OCI-LY7 (cell line): ENCODE data around the gene SPATA18. TPM values are rescaled to one million over a fixed set of nuclear protein-coding genes. Genes with fewer than 3 reads are reported as not detected.

Experiments
- BruUV-seq: library from RNA; stranded (reverse); fragments of 400-500 nt; replicated peaks from 2 replicates; lab custom pipeline; 2021; lab: Mats Ljungman, UMichigan
- CTCF ChIA-PET: fragments of 300-600 bp; sonication (Branson Sonifier 250); formaldehyde crosslinking; loops from one replicate; lab custom pipeline; 2022; ENCODE audit warnings: antibody characterized with exemption; ENCODE audit not compliant: unreplicated experiment; lab: Charles Lee
- POLR2A ChIA-PET: fragments of 300-600 bp; sonication (Branson Sonifier 250); formaldehyde crosslinking; loops from one replicate; lab custom pipeline; 2022; ENCODE audit warnings: antibody characterized with exemption; lab: Charles Lee
- DNase-seq: peaks from one replicate; pipeline ENCODE4 v3.0.0-alpha.2; 2015; ENCODE audit warnings: low spot score
- H2AFZ ChIP-seq: fragments of 200-600 bp; sonication (generic), shearing (Covaris generic); 2 replicates; pipeline ENCODE4 v1.6.1; 2014; ENCODE audit warnings: mild to moderate bottlenecking, antibody characterized with exemption, low read length, moderate library complexity
- H3K27ac ChIP-seq: fragments of 200-600 bp; sonication (generic); 2 replicates; pipeline ENCODE4 v1.5.1; 2014; ENCODE audit warnings: mixed run types, low read depth, mild to moderate bottlenecking, moderate library complexity, low read length, inconsistent platforms; ENCODE audit not compliant: poor library complexity, severe bottlenecking
- H3K36me3 ChIP-seq: fragments of 200-600 bp; sonication (generic); 2 replicates; pipeline ENCODE4 v1.6.1; 2014; ENCODE audit warnings: mild to moderate bottlenecking, antibody characterized with exemption, low read length, moderate library complexity, mixed read lengths; ENCODE audit not compliant: insufficient read depth
- H3K4me1 ChIP-seq: fragments of 200-600 bp; sonication (generic); 2 replicates; pipeline ENCODE4 v1.5.1; 2014; ENCODE audit warnings: mild to moderate bottlenecking, low read length; ENCODE audit not compliant: insufficient read depth, poor library complexity, severe bottlenecking
- H3K4me2 ChIP-seq: fragments of 200-600 bp; sonication (generic); 2 replicates; pipeline ENCODE4 v1.6.1; 2014; ENCODE audit warnings: mild to moderate bottlenecking, low read length
- H3K4me3 ChIP-seq: fragments of 200-600 bp; sonication (generic); 2 replicates; pipeline ENCODE4 v1.5.1; 2014; ENCODE audit warnings: mild to moderate bottlenecking, low read depth, low read length; ENCODE audit not compliant: poor library complexity, severe bottlenecking
- H3K79me2 ChIP-seq: fragments of 200-600 bp; sonication (generic); 2 replicates; pipeline ENCODE4 v1.6.1; 2016; ENCODE audit warnings: low read depth, mild to moderate bottlenecking, low read length, moderate library complexity, mixed read lengths; ENCODE audit not compliant: insufficient read depth
- H3K9me2 ChIP-seq: fragments of 200-600 bp; sonication (generic); 2 replicates; pipeline ENCODE4 v1.6.1; 2016; ENCODE audit warnings: mild to moderate bottlenecking, low read length, mixed read lengths; ENCODE audit not compliant: insufficient read depth
- H3K9me3 ChIP-seq: fragments of 200-600 bp; sonication (generic); 2 replicates; pipeline ENCODE4 v1.6.1; 2014; ENCODE audit warnings: mild to moderate bottlenecking, mixed run types, low read length, mixed read lengths
- H4K20me1 ChIP-seq: fragments of 200-600 bp; sonication (generic); 2 replicates; pipeline ENCODE4 v1.6.1; 2014; ENCODE audit warnings: mild to moderate bottlenecking, antibody characterized with exemption, low read length, moderate library complexity, mixed read lengths; ENCODE audit not compliant: insufficient read depth
- EZH2phosphoT487 ChIP-seq: fragments of 200-600 bp; sonication (generic); IDR thresholded peaks from 2 replicates; pipeline ENCODE4 v1.6.1; 2018; ENCODE audit warnings: low read depth, borderline replicate concordance, mild to moderate bottlenecking, mixed run types, antibody characterized with exemption, low read length, moderate library complexity, mixed read lengths
- intact Hi-C: fragments of 100-400 bp; cut with micrococcal nuclease; formaldehyde crosslinking; loops from one replicate; pipeline ENCODE4 v1.10.0; 2022; ENCODE audit not compliant: unreplicated experiment
- total RNA-seq, 2 experiments: library from RNA; depleted of rRNA in 1 of 2; stranded (reverse); fragments of >200 nt in 1 of 2; shearing (Covaris generic) in 1 of 2; gene quantifications; 2 replicates each; pipeline ENCODE4 v1.2.3, GENCODE V29; 2014 to 2022
- TF ChIP-seq, protein P1 (sequence below): fragments of 200-600 bp; sonication (generic); conservative IDR thresholded peaks from 2 replicates; pipeline ENCODE4 v1.5.1; 2014; ENCODE audit warnings: mild to moderate bottlenecking, antibody characterized with exemption, low read length, moderate library complexity, mixed read lengths

Gene SPATA18
- total RNA-seq, 2 experiments from 2014 or later, result not detected

GRCh38 chr4:52059372-52059771 is 8.3 kb downstream of the SPATA18 start:
- ChIA-PET CTCF (no interaction called here), POLR2A (interaction anchor here (1.2 kb wide), 1 partner anchor 14 kb away, joined by 3 read pairs; no protein-coding TSS in a partner anchor)
- no TSS peak for BruUV-seq
- no peaks in the 10 kb centered on the region for H3K9me3 ChIP-seq
- intact Hi-C loops, result no loop called here
- no peak overlapping the region for H3K4me3 ChIP-seq
- no peaks in the 10 kb centered on the region for H4K20me1 ChIP-seq
- no peak overlapping the region for H3K27ac ChIP-seq
- no peaks in the 10 kb centered on the region for H3K4me1 ChIP-seq
- H2AFZ ChIP-seq, result no peak overlapping the region
- TF ChIP-seq EZH2phosphoT487, result no peak
- TF ChIP-seq, protein P1, sequence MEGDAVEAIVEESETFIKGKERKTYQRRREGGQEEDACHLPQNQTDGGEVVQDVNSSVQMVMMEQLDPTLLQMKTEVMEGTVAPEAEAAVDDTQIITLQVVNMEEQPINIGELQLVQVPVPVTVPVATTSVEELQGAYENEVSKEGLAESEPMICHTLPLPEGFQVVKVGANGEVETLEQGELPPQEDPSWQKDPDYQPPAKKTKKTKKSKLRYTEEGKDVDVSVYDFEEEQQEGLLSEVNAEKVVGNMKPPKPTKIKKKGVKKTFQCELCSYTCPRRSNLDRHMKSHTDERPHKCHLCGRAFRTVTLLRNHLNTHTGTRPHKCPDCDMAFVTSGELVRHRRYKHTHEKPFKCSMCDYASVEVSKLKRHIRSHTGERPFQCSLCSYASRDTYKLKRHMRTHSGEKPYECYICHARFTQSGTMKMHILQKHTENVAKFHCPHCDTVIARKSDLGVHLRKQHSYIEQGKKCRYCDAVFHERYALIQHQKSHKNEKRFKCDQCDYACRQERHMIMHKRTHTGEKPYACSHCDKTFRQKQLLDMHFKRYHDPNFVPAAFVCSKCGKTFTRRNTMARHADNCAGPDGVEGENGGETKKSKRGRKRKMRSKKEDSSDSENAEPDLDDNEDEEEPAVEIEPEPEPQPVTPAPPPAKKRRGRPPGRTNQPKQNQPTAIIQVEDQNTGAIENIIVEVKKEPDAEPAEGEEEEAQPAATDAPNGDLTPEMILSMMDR, result no peak
- no peaks in the 10 kb centered on the region for H3K9me2 ChIP-seq
- H3K36me3 ChIP-seq, result no peaks in the 10 kb centered on the region
- no peak overlapping the region for H3K4me2 ChIP-seq
- no peaks in the 10 kb centered on the region for H3K79me2 ChIP-seq
- no peak for DNase-seq

- H3K36me3 ChIP-seq, result no peaks in the 10 kb centered on the region
- no peaks in the 10 kb centered on the region for H3K9me2 ChIP-seq
- POLR2A ChIA-PET, result no interaction called here
- CTCF ChIA-PET, result no interaction called here
- BruUV-seq, result no TSS peak
- no peaks in the 10 kb centered on the region for H3K79me2 ChIP-seq
- intact Hi-C loops, result no loop called here
- H3K4me2 ChIP-seq, result no peak overlapping the region
- TF ChIP-seq, protein P1, result no peak
- no peak for TF ChIP-seq EZH2phosphoT487
- H3K27ac ChIP-seq, result no peak overlapping the region
- no peak for DNase-seq
- no peaks in the 10 kb centered on the region for H3K9me3 ChIP-seq
- no peak overlapping the region for H3K4me3 ChIP-seq
- H2AFZ ChIP-seq, result no peak overlapping the region
- H4K20me1 ChIP-seq, result no peaks in the 10 kb centered on the region
- H3K4me1 ChIP-seq, result no peaks in the 10 kb centered on the region
Observed at GRCh38 chr4:52069571-52069970, 18.5 kb downstream of the SPATA18 start.

GRCh38 chr4:52071791-52072546 is 20.9 kb downstream of the SPATA18 start:
- Histone ChIP-seq H3K9me3 (no peaks in the 10 kb centered on the region), H3K27ac (no peak overlapping the region), H2AFZ (no peak overlapping the region), H3K79me2 (no peaks in the 10 kb centered on the region), H3K4me2 (no peak overlapping the region), H4K20me1 (no peaks in the 10 kb centered on the region), H3K36me3 (no peaks in the 10 kb centered on the region), H3K4me3 (no peak overlapping the region), H3K4me1 (no peaks in the 10 kb centered on the region), H3K9me2 (no peaks in the 10 kb centered on the region)
- BruUV-seq, result no TSS peak
- intact Hi-C loops, result no loop called here
- POLR2A ChIA-PET, result no interaction called here
- no peak for TF ChIP-seq EZH2phosphoT487
- TF ChIP-seq, protein P1, result no peak
- CTCF ChIA-PET, result no interaction called here
- DNase-seq, result no peak
